ENCODE measurements around the gene MXD3. TPM values are rescaled to one million over a fixed set of nuclear protein-coding genes. Genes with fewer than 3 reads are reported as not detected.

The MXD3 gene
- total and polyA plus RNA-seq, 2 donors from 2014 or later: 4.9 to 6.6 TPM

DNA sequence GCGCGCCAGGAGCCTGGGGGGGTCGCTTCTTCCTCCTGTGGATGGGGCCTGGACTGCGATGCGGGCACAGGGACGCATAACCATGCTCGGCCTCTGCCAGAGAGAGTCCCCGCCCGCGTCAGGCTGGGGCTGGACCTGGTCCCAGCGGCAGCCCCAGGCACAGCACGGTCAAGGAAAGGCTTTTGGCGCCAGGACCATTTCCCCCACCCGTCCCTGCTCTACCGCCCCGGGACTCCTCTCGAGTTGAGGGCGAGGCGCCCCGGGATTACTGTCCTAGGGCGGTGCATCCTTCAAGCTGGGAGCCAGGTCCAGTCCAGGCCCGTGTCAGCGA is 341 bp downstream of the MXD3 start:
- no peak overlapping the region for H3K9ac ChIP-seq (ENCODE audit: low read length in 3 of 3)
- peaks cover 0 to 6% (median 0%) of the 10 kb centered on the region in 3 donors for H3K36me3 ChIP-seq (ENCODE audit: control insufficient read depth in 2 of 3, insufficient read depth in 3 of 3, low read length in 3 of 3)
- no peaks in the 10 kb centered on the region for H3K27me3 ChIP-seq (ENCODE audit: control insufficient read depth, insufficient read depth, low read length)
- H3K9me3 ChIP-seq (ENCODE audit: control insufficient read depth in 2 of 3, insufficient read depth in 1 of 3, low read length in 3 of 3): no peaks in the 10 kb centered on the region
- intact Hi-C loops (cut with DNase I): no loop called here
- TF ChIP-seq, protein P1, sequence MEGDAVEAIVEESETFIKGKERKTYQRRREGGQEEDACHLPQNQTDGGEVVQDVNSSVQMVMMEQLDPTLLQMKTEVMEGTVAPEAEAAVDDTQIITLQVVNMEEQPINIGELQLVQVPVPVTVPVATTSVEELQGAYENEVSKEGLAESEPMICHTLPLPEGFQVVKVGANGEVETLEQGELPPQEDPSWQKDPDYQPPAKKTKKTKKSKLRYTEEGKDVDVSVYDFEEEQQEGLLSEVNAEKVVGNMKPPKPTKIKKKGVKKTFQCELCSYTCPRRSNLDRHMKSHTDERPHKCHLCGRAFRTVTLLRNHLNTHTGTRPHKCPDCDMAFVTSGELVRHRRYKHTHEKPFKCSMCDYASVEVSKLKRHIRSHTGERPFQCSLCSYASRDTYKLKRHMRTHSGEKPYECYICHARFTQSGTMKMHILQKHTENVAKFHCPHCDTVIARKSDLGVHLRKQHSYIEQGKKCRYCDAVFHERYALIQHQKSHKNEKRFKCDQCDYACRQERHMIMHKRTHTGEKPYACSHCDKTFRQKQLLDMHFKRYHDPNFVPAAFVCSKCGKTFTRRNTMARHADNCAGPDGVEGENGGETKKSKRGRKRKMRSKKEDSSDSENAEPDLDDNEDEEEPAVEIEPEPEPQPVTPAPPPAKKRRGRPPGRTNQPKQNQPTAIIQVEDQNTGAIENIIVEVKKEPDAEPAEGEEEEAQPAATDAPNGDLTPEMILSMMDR (IDR thresholded peaks at IDR 0.05; ENCODE audit: borderline replicate concordance, extremely low read depth, insufficient read depth): no peak
- H3K4me1 ChIP-seq (ENCODE audit: control insufficient read depth in 2 of 3, insufficient read depth in 2 of 3, low read depth in 1 of 3, low read length in 3 of 3): peaks cover 0 to 11% (median 0%) of the 10 kb centered on the region in 3 donors
- H3K27ac ChIP-seq (ENCODE audit: low read depth in 2 of 2, low read length in 2 of 2): no peak overlapping the region
- DNase-seq (peak in 2 of 5 donors; percentile 33 to 82), FAIRE-seq (no peak)
- peak overlapping the region in 1 of 3 donors; percentile 61 for H3K4me3 ChIP-seq (ENCODE audit: low read length in 3 of 3)

DNA sequence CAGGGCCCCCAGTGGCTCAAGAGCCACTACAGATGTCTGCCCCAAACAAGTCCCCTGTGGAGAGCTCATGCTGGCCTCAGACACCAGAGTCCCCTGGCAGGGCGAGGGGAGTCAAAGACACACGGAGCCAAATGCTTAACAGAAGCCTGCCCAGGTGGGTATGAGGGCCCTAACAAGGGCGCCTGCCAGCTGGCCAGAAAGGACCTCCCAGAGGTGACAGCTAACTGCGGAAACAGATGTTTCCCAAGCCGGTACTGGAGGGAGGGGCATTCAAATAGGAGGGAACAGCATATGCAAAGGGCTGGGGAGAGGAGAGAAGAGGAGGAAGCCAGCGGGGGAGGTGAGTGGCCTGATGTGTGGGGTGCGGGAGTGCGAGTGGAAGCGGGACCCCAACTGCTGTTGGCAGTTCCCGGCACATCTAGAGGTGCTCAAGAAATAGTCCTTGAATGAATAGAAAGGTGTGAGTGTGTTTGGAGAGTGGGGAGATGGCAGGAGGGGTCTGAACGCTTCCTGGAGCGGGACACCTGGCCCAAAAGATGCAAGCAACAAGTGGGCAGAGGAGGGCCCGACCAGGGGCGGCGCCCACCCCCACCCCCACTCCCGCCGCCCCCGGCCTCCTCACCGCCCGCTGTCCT is 824 bp downstream of the MXD3 start:
- Histone ChIP-seq H3K9ac (ENCODE audit: low read length in 3 of 3) (no peak overlapping the region), H3K27ac (ENCODE audit: low read depth in 2 of 2, low read length in 2 of 2) (no peak overlapping the region), H3K9me3 (ENCODE audit: control insufficient read depth in 2 of 3, insufficient read depth in 1 of 3, low read length in 3 of 3) (no peaks in the 10 kb centered on the region), H3K4me3 (ENCODE audit: low read length in 3 of 3) (peak overlapping the region in 1 of 3 donors; percentile 44), H3K4me1 (ENCODE audit: control insufficient read depth in 2 of 3, insufficient read depth in 2 of 3, low read depth in 1 of 3, low read length in 3 of 3) (peaks cover 0 to 11% (median 0%) of the 10 kb centered on the region in 3 donors), H3K36me3 (ENCODE audit: control insufficient read depth in 2 of 3, insufficient read depth in 3 of 3, low read length in 3 of 3) (peaks cover 0 to 9% (median 4%) of the 10 kb centered on the region in 3 donors), H3K27me3 (ENCODE audit: control insufficient read depth, insufficient read depth, low read length) (no peaks in the 10 kb centered on the region)
- DNase-seq (peak; percentile 22 to 69 (median 51)), FAIRE-seq (no peak)
- TF ChIP-seq, protein P1 (IDR thresholded peaks at IDR 0.05; ENCODE audit: borderline replicate concordance, extremely low read depth, insufficient read depth): no peak
- intact Hi-C loops (cut with DNase I): no loop called here

DNA sequence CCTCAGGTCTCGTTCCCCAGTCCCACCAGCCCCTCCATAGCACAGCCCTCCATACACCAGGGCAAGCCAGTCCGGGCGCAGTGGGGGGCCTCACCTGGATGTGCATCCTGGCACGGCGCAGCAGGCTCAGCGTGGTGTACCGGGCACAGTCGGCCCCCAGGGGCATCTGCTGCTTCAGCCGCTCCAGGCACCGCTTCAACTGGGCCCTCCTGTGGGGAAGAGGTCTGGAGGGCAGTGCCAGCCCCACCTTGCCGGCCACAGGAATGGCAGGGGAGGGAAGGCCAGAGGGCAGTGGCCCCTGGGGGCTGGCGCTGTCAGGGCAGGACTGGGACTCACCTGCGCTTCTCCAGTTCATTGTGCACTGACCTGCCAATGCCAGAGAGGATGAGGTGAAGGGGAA is 1.4 kb downstream of the MXD3 start:
- peak in 1 of 5 donors; percentile 75 for DNase-seq
- intact Hi-C loops (cut with DNase I): no loop called here
- TF ChIP-seq, protein P1 (IDR thresholded peaks at IDR 0.05; ENCODE audit: borderline replicate concordance, extremely low read depth, insufficient read depth): no peak
- H3K4me3 ChIP-seq (ENCODE audit: low read length in 3 of 3): no peak overlapping the region
- H3K27ac ChIP-seq (ENCODE audit: low read depth in 2 of 2, low read length in 2 of 2): no peak overlapping the region
- no peak for FAIRE-seq
- H3K36me3 ChIP-seq (ENCODE audit: control insufficient read depth in 2 of 3, insufficient read depth in 3 of 3, low read length in 3 of 3): peaks cover 0 to 13% (median 9%) of the 10 kb centered on the region in 3 donors
- H3K27me3 ChIP-seq (ENCODE audit: control insufficient read depth, insufficient read depth, low read length): no peaks in the 10 kb centered on the region
- no peaks in the 10 kb centered on the region for H3K9me3 ChIP-seq (ENCODE audit: control insufficient read depth in 2 of 3, insufficient read depth in 1 of 3, low read length in 3 of 3)
- no peak overlapping the region for H3K9ac ChIP-seq (ENCODE audit: low read length in 3 of 3)
- peaks cover 0 to 11% (median 0%) of the 10 kb centered on the region in 3 donors for H3K4me1 ChIP-seq (ENCODE audit: control insufficient read depth in 2 of 3, insufficient read depth in 2 of 3, low read depth in 1 of 3, low read length in 3 of 3)
